ENCODE results near the gene ANKRD10. TPM values are rescaled to one million over a fixed set of nuclear protein-coding genes. Genes with fewer than 3 reads are reported as not detected.

ANKRD10 gene
- total RNA-seq, 2 donors from 2014 or later: 195 to 200 TPM

DNA sequence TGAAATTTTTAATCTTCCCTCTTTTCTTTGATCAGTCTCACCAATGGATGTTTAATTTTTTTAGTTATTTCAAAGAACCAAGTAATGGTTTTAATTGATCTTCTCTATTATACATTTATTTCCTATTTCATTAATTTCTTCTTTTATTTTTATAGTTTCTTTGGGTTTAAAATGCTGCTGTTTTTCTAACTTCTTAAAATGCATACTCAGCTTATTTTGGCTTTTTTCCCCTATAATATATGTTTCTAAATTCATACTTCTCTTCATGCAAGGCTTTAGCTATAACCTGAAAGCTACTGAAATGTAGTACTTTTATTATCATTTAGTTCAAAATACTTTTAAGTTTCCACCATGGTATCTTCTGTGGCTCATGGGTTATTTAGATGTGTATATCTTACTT lies 53.9 kb downstream of the ANKRD10 start:
- no peaks in the 10 kb centered on the region for H3K27me3 ChIP-seq (replicated peaks; ENCODE audit: insufficient read depth)
- H3K27ac ChIP-seq: no peak overlapping the region
- H3K9me3 ChIP-seq: peaks cover 4% of the 10 kb centered on the region
- DNase-seq (ENCODE audit: low spot score) (no peak), ATAC-seq (ENCODE audit: insufficient number of reproducible peaks, low FRiP score, low read depth) (no peak)
- H3K36me3 ChIP-seq: no peaks in the 10 kb centered on the region
- H3K4me1 ChIP-seq (ENCODE audit: control insufficient read depth in 1 of 2, low read depth in 2 of 2): no peaks in the 10 kb centered on the region
- no peak overlapping the region for H3K4me3 ChIP-seq
- TF ChIP-seq, protein P1, sequence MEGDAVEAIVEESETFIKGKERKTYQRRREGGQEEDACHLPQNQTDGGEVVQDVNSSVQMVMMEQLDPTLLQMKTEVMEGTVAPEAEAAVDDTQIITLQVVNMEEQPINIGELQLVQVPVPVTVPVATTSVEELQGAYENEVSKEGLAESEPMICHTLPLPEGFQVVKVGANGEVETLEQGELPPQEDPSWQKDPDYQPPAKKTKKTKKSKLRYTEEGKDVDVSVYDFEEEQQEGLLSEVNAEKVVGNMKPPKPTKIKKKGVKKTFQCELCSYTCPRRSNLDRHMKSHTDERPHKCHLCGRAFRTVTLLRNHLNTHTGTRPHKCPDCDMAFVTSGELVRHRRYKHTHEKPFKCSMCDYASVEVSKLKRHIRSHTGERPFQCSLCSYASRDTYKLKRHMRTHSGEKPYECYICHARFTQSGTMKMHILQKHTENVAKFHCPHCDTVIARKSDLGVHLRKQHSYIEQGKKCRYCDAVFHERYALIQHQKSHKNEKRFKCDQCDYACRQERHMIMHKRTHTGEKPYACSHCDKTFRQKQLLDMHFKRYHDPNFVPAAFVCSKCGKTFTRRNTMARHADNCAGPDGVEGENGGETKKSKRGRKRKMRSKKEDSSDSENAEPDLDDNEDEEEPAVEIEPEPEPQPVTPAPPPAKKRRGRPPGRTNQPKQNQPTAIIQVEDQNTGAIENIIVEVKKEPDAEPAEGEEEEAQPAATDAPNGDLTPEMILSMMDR (IDR thresholded peaks at IDR 0.05): no peak

DNA sequence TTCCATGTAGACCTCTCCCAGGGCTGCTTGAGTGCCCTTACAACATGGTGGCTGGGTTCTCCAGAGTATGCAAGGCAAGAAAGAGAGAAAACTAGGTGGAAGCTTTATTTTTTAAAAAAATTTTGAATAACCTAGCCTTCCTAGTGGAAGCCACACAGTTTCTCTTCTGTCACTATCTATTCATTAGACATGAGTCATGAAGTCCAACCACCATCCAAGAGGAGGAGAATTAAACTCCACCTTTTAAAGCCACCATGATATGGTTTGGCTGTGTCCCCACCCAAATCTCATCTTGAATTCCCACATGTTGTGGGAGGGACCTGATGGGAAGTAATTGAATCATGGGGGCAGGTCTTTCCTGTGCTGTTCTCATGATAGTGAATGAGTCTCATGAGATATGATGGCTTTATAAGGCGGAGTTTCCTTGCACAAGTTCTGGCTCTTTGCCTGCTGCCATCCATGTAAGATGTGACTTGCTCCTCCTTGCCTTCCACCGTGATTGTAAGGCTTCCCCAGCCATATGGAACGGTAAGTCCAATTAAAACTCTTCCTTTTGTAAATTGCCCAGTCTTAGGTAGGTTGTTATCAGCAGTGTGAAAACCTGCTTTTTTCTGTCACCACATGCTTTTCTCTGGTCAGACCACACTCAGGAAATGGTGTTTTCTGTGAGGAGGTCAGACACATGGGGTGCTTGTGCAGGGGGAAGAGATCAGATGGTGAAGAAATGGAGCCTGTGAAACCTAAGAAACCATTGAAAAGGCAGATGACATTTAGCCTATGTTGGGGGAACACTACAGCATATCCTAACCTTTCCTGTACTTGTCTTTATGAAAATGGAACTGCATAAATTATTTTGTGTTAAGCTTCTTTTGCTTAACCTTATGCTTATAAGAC lies 57.7 kb downstream of the ANKRD10 start:
- no peak for ATAC-seq (ENCODE audit: insufficient number of reproducible peaks, low FRiP score, low read depth)
- no peak for DNase-seq (ENCODE audit: low spot score)

DNA sequence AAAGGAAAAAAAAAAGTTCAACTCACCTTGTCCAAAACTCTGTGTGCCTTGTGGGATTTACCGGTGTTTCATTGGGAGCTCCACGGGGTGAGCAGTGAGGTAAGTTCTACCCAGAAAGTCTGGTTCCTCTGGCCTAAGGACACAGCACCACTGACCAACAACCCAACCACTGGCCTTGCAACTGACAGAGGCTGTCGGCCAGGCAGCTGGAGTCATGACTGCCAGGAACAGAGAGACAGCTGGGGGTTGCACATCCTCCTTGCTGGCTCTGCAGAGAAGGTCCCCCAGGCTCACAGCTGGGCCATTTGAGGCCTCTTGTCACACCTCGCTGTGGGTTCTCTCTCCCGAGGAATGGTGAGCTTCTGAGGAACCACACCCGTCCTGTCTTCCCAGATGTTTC lies 59.5 kb downstream of the ANKRD10 start:
- TF ChIP-seq, protein P1 (IDR thresholded peaks at IDR 0.05): no peak
- no peak overlapping the region for H3K4me3 ChIP-seq
- peaks cover 4% of the 10 kb centered on the region for H3K9me3 ChIP-seq
- ATAC-seq (ENCODE audit: insufficient number of reproducible peaks, low FRiP score, low read depth): no peak
- no peaks in the 10 kb centered on the region for H3K4me1 ChIP-seq (ENCODE audit: control insufficient read depth in 1 of 2, low read depth in 2 of 2)
- H3K36me3 ChIP-seq: no peaks in the 10 kb centered on the region
- H3K27ac ChIP-seq: no peak overlapping the region
- DNase-seq (ENCODE audit: low spot score): no peak
- H3K27me3 ChIP-seq (replicated peaks; ENCODE audit: insufficient read depth): no peaks in the 10 kb centered on the region

More for the DNA sequence above, 57.7 kb downstream of the ANKRD10 start:
- TF ChIP-seq, protein P1 (IDR thresholded peaks at IDR 0.05): no peak
- no peak overlapping the region for H3K4me3 ChIP-seq
- H3K4me1 ChIP-seq (ENCODE audit: control insufficient read depth in 1 of 2, low read depth in 2 of 2): no peaks in the 10 kb centered on the region
- peaks cover 4% of the 10 kb centered on the region for H3K9me3 ChIP-seq
- H3K27me3 ChIP-seq (replicated peaks; ENCODE audit: insufficient read depth): no peaks in the 10 kb centered on the region
- H3K27ac ChIP-seq: no peak overlapping the region
- H3K36me3 ChIP-seq: no peaks in the 10 kb centered on the region

DNA sequence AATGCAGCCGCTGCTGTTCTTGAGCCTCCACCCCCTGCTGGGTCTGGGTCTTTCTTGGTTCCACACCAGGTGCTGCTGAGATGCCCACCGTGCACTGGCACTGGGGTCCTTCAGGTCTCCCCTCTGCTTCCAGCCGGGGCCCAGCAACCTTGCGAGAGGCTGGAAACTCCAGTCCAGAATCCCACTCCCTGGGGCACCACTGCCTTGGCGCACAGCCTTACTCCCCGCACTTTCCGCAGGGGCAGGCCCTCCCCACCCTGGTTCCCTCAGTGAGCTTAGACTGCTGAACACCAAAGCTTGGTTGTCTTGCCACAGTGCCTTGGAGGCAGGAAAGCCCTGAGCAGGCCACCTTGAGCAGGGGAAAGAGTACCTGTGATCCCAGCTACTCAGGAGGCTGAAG lies 60.0 kb downstream of the ANKRD10 start:
- H3K36me3 ChIP-seq: no peaks in the 10 kb centered on the region
- no peaks in the 10 kb centered on the region for H3K4me1 ChIP-seq (ENCODE audit: control insufficient read depth in 1 of 2, low read depth in 2 of 2)
- ATAC-seq (ENCODE audit: insufficient number of reproducible peaks, low FRiP score, low read depth) (no peak), DNase-seq (ENCODE audit: low spot score) (no peak)
- TF ChIP-seq, protein P1 (IDR thresholded peaks at IDR 0.05): no peak
- H3K27ac ChIP-seq: no peak overlapping the region
- H3K9me3 ChIP-seq: peaks cover 4% of the 10 kb centered on the region
- H3K27me3 ChIP-seq (replicated peaks; ENCODE audit: insufficient read depth): no peaks in the 10 kb centered on the region
- no peak overlapping the region for H3K4me3 ChIP-seq

DNA sequence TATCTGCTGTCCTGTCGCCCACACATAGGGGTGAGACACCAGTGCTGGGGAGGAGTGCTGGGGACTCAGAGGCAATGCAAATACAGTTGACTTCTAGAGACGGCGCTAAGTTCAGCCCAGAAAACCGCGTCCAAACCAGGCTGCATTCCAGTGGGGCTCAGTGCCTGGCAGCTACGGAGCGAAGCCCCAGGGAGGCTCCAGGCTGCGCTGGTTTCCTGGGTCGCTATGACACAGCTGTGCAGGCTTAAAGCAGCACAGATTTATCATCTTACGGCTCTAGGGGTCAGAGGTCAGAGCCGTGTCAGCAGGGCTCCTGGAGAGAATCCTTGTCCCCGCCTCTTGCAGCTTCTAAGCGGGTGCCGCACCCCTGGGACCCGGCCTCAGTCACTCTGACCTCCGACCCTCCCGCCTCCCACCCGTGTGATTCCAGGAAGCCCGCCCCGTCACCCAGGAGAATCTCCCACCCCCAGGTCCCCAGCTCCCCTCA lies 61.6 kb downstream of the ANKRD10 start:
- ATAC-seq (ENCODE audit: insufficient number of reproducible peaks, low FRiP score, low read depth): no peak
- Histone ChIP-seq H3K36me3 (no peaks in the 10 kb centered on the region), H3K27me3 (replicated peaks; ENCODE audit: insufficient read depth) (no peaks in the 10 kb centered on the region), H3K4me3 (no peak overlapping the region), H3K27ac (no peak overlapping the region), H3K4me1 (ENCODE audit: control insufficient read depth in 1 of 2, low read depth in 2 of 2) (no peaks in the 10 kb centered on the region), H3K9me3 (peaks cover 4% of the 10 kb centered on the region)
- TF ChIP-seq, protein P1 (IDR thresholded peaks at IDR 0.05): no peak
- DNase-seq (ENCODE audit: low spot score): no peak
